ENCODE results near the gene AACS.
"Not testable (repeated sequence)": the region's sequence is repeated elsewhere in the genome, so short reads cannot be mapped to it uniquely, and the experiment has no call there.

AACS gene

GRCh38 chr12:125124320-125124966 lies 59.2 kb downstream of the AACS start:
- DNase-seq (ENCODE audit: low spot score): no peak

- DNase-seq (ENCODE audit: low spot score): no peak
Observed at GRCh38 chr12:125125271-125125670, 60.0 kb downstream of the AACS start.

GRCh38 chr12:125128439-125129178 lies 63.4 kb downstream of the AACS start:
- no peak for DNase-seq (ENCODE audit: low spot score)

GRCh38 chr12:125129179-125129571 lies 63.9 kb downstream of the AACS start:
- DNase-seq (ENCODE audit: low spot score): no peak

GRCh38 chr12:125129591-125130255 lies 64.5 kb downstream of the AACS start:
- no peak for DNase-seq (ENCODE audit: low spot score)

GRCh38 chr12:125131958-125132357 lies 66.7 kb downstream of the AACS start:
- no peak for DNase-seq (ENCODE audit: low spot score)

- no peak for DNase-seq (ENCODE audit: low spot score)
Observed at GRCh38 chr12:125132698-125133400, 67.6 kb downstream of the AACS start.

GRCh38 chr12:125133616-125134015 lies 68.4 kb downstream of the AACS start:
- no peak for DNase-seq (ENCODE audit: low spot score)

GRCh38 chr12:125134576-125134975 lies 69.3 kb downstream of the AACS start:
- no peak for DNase-seq (ENCODE audit: low spot score)

GRCh38 chr12:125135906-125136305 lies 70.7 kb downstream of the AACS start:
- DNase-seq (ENCODE audit: low spot score): no peak

GRCh38 chr12:125136702-125137101 lies 71.5 kb downstream of the AACS start:
- no peak for DNase-seq (ENCODE audit: low spot score)

- no peak for DNase-seq (ENCODE audit: low spot score)
Observed at GRCh38 chr12:125137766-125138344, 72.6 kb downstream of the AACS start.

GRCh38 chr12:125140279-125141209 lies 75.3 kb downstream of the AACS start:
- DNase-seq (ENCODE audit: low spot score): no peak

GRCh38 chr12:125141210-125141573 lies 76.0 kb downstream of the AACS start:
- DNase-seq (ENCODE audit: low spot score): not testable (repeated sequence)

- no peak for DNase-seq (ENCODE audit: low spot score)
Observed at GRCh38 chr12:125142601-125143000, 77.4 kb downstream of the AACS start.

- no peak for DNase-seq (ENCODE audit: low spot score)
Observed at GRCh38 chr12:125143491-125143890, 78.3 kb downstream of the AACS start.

- DNase-seq (ENCODE audit: low spot score): no peak
Observed at GRCh38 chr12:125145196-125145595, 80.0 kb downstream of the AACS start.

GRCh38 chr12:125148316-125148715 lies 83.1 kb downstream of the AACS start:
- DNase-seq (ENCODE audit: low spot score): no peak

GRCh38 chr12:125149160-125150108 lies 84.2 kb downstream of the AACS start:
- no peak for DNase-seq (ENCODE audit: low spot score)

- DNase-seq (ENCODE audit: low spot score): no peak
Observed at GRCh38 chr12:125151284-125151683, 86.0 kb downstream of the AACS start.

Data from pons (tissue), 1 donor.